Measurements from ENCODE around the gene PLCL1. TPM values are rescaled to one million over a fixed set of nuclear protein-coding genes. Genes with fewer than 3 reads are reported as not detected.
A peak's percentile ranks its signal among the peaks of the same experiment; 100 is the strongest.

Gene PLCL1
- total RNA-seq, 2 donors from 2014 or later: 0.87 to 1.2 TPM

GRCh38 chr2:197800091-197800490 is 4.3 kb upstream of the PLCL1 start:
- H3K9me3 Mint-ChIP-seq: no peaks in the 10 kb centered on the region
- no peak for ATAC-seq (replicated peaks)
- H3K4me3 Mint-ChIP-seq: no peak overlapping the region

GRCh38 chr2:197801033-197801432 is 3.4 kb upstream of the PLCL1 start:
- Mint-ChIP-seq H3K9me3 (no peaks in the 10 kb centered on the region), H3K4me1 (peaks cover 12% of the 10 kb centered on the region), H3K4me3 (no peak overlapping the region), H3K36me3 (ENCODE audit: low read depth) (no peaks in the 10 kb centered on the region), H3K27ac (no peak overlapping the region), H3K27me3 (no peaks in the 10 kb centered on the region)
- no peak for ATAC-seq (replicated peaks)

More at GRCh38 chr2:197800091-197800490, 4.3 kb upstream of the PLCL1 start:
- no peaks in the 10 kb centered on the region for H3K36me3 Mint-ChIP-seq (ENCODE audit: low read depth)
- H3K27ac Mint-ChIP-seq: no peak overlapping the region
- peaks cover 5% of the 10 kb centered on the region for H3K4me1 Mint-ChIP-seq
- no peaks in the 10 kb centered on the region for H3K27me3 Mint-ChIP-seq

- H3K4me3 Mint-ChIP-seq: peak overlapping the region; percentile 33
- no peaks in the 10 kb centered on the region for H3K36me3 Mint-ChIP-seq (ENCODE audit: low read depth)
- no peaks in the 10 kb centered on the region for H3K27me3 Mint-ChIP-seq
- peaks cover 19% of the 10 kb centered on the region for H3K4me1 Mint-ChIP-seq
- peak; percentile 28 for ATAC-seq (replicated peaks)
- no peak overlapping the region for H3K27ac Mint-ChIP-seq
- H3K9me3 Mint-ChIP-seq: no peaks in the 10 kb centered on the region
Observed at GRCh38 chr2:197803033-197803444, 1.4 kb upstream of the PLCL1 start.

GRCh38 chr2:197804758-197805714 is 643 bp downstream of the PLCL1 start:
- H3K27me3 Mint-ChIP-seq: no peaks in the 10 kb centered on the region
- peak; percentile 37 for ATAC-seq (replicated peaks)
- peaks cover 28% of the 10 kb centered on the region for H3K4me1 Mint-ChIP-seq
- H3K27ac Mint-ChIP-seq: no peak overlapping the region
- H3K4me3 Mint-ChIP-seq: peak overlapping the region; percentile 93
- no peaks in the 10 kb centered on the region for H3K36me3 Mint-ChIP-seq (ENCODE audit: low read depth)
- no peaks in the 10 kb centered on the region for H3K9me3 Mint-ChIP-seq

GRCh38 chr2:197805715-197806633 is 1.6 kb downstream of the PLCL1 start:
- H3K27ac Mint-ChIP-seq: no peak overlapping the region
- H3K4me3 Mint-ChIP-seq: peak overlapping the region; percentile 93
- peaks cover 28% of the 10 kb centered on the region for H3K4me1 Mint-ChIP-seq

GRCh38 chr2:197809064-197809463 is 4.7 kb downstream of the PLCL1 start:
- Mint-ChIP-seq H3K27me3 (no peaks in the 10 kb centered on the region), H3K27ac (peak overlapping the region; percentile 67), H3K4me1 (peaks cover 26% of the 10 kb centered on the region), H3K4me3 (peak overlapping the region; percentile 53), H3K9me3 (no peaks in the 10 kb centered on the region), H3K36me3 (ENCODE audit: low read depth) (no peaks in the 10 kb centered on the region)
- no peak for ATAC-seq (replicated peaks)

More at GRCh38 chr2:197805715-197806633, 1.6 kb downstream of the PLCL1 start:
- ATAC-seq (replicated peaks): no peak
- H3K36me3 Mint-ChIP-seq (ENCODE audit: low read depth): no peaks in the 10 kb centered on the region
- no peaks in the 10 kb centered on the region for H3K27me3 Mint-ChIP-seq
- H3K9me3 Mint-ChIP-seq: no peaks in the 10 kb centered on the region

GRCh38 chr2:197810016-197810415 is 5.6 kb downstream of the PLCL1 start:
- Mint-ChIP-seq H3K4me3 (no peak overlapping the region), H3K27ac (no peak overlapping the region), H3K27me3 (no peaks in the 10 kb centered on the region), H3K9me3 (no peaks in the 10 kb centered on the region), H3K4me1 (peaks cover 31% of the 10 kb centered on the region), H3K36me3 (ENCODE audit: low read depth) (no peaks in the 10 kb centered on the region)
- ATAC-seq (replicated peaks): no peak

GRCh38 chr2:197810491-197810890 is 6.1 kb downstream of the PLCL1 start:
- Mint-ChIP-seq H3K9me3 (no peaks in the 10 kb centered on the region), H3K4me3 (no peak overlapping the region), H3K27ac (no peak overlapping the region), H3K4me1 (peaks cover 29% of the 10 kb centered on the region), H3K36me3 (ENCODE audit: low read depth) (no peaks in the 10 kb centered on the region), H3K27me3 (no peaks in the 10 kb centered on the region)
- no peak for ATAC-seq (replicated peaks)

- no peaks in the 10 kb centered on the region for H3K36me3 Mint-ChIP-seq (ENCODE audit: low read depth)
- peaks cover 17% of the 10 kb centered on the region for H3K4me1 Mint-ChIP-seq
- no peaks in the 10 kb centered on the region for H3K27me3 Mint-ChIP-seq
- ATAC-seq (replicated peaks): peak; percentile 81
- no peak overlapping the region for H3K4me3 Mint-ChIP-seq
- no peak overlapping the region for H3K27ac Mint-ChIP-seq
- H3K9me3 Mint-ChIP-seq: no peaks in the 10 kb centered on the region
Observed at GRCh38 chr2:197813093-197813787, 8.8 kb downstream of the PLCL1 start.

GRCh38 chr2:197814526-197814925 is 10.1 kb downstream of the PLCL1 start:
- peak overlapping the region; percentile 61 for H3K4me3 Mint-ChIP-seq
- H3K36me3 Mint-ChIP-seq (ENCODE audit: low read depth): no peaks in the 10 kb centered on the region
- peak overlapping the region; percentile 46 for H3K27ac Mint-ChIP-seq
- ATAC-seq (replicated peaks): no peak
- peaks cover 13% of the 10 kb centered on the region for H3K4me1 Mint-ChIP-seq
- no peaks in the 10 kb centered on the region for H3K9me3 Mint-ChIP-seq
- no peaks in the 10 kb centered on the region for H3K27me3 Mint-ChIP-seq

GRCh38 chr2:197821550-197822289 is 17.3 kb downstream of the PLCL1 start:
- H3K4me1 Mint-ChIP-seq: peaks cover 6% of the 10 kb centered on the region
- no peaks in the 10 kb centered on the region for H3K36me3 Mint-ChIP-seq (ENCODE audit: low read depth)
- H3K4me3 Mint-ChIP-seq: no peak overlapping the region
- no peaks in the 10 kb centered on the region for H3K27me3 Mint-ChIP-seq
- no peaks in the 10 kb centered on the region for H3K9me3 Mint-ChIP-seq
- no peak overlapping the region for H3K27ac Mint-ChIP-seq
- no peak for ATAC-seq (replicated peaks)

- no peak for ATAC-seq (replicated peaks)
- no peak overlapping the region for H3K27ac Mint-ChIP-seq
Observed at GRCh38 chr2:197822333-197822732, 17.9 kb downstream of the PLCL1 start.

GRCh38 chr2:197827618-197828017 is 23.2 kb downstream of the PLCL1 start:
- Mint-ChIP-seq H3K36me3 (ENCODE audit: low read depth) (no peaks in the 10 kb centered on the region), H3K4me1 (no peaks in the 10 kb centered on the region), H3K27ac (no peak overlapping the region), H3K27me3 (no peaks in the 10 kb centered on the region), H3K9me3 (peaks cover 10% of the 10 kb centered on the region), H3K4me3 (no peak overlapping the region)
- ATAC-seq (replicated peaks): no peak

More at GRCh38 chr2:197822333-197822732, 17.9 kb downstream of the PLCL1 start:
- H3K4me3 Mint-ChIP-seq: no peak overlapping the region
- no peaks in the 10 kb centered on the region for H3K9me3 Mint-ChIP-seq
- no peaks in the 10 kb centered on the region for H3K27me3 Mint-ChIP-seq
- no peaks in the 10 kb centered on the region for H3K36me3 Mint-ChIP-seq (ENCODE audit: low read depth)
- H3K4me1 Mint-ChIP-seq: peaks cover 6% of the 10 kb centered on the region

Data from activated T-helper 17 cell treated with anti-CD3 and anti-CD28 coated beads, Interleukin-2, amount 50 U/mL, for 72 hours (primary cell).